CMK (cell line): ENCODE data around the gene CAPN3.

Experiments used
- DNase-seq: peaks from one replicate; pipeline ENCODE4 v3.0.0-alpha.2; 2010; ENCODE audit warnings: low read depth

Gene CAPN3

DNA sequence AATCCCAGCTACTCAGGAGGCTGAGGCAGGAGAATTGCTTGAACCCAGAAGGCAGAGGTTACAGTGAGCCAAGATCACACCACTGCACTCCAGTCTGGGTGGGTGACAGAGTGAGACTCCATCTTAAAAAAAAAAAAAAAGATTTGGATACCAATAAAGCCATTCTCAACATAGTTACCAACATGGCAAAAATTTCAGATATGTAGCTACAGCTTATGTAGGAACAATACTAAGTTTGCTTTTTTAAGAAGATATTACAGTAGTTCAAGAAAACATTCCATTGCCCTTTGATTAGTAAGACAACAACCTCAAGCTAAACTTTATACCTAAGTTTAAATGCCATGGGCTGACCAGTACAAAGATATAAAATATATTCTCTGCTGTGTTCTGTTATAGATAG is 97.2 kb downstream of the CAPN3 start:
- DNase-seq = no peak

GRCh38 chr15:42456971-42457370 is 97.7 kb downstream of the CAPN3 start:
- no peak for DNase-seq

DNA sequence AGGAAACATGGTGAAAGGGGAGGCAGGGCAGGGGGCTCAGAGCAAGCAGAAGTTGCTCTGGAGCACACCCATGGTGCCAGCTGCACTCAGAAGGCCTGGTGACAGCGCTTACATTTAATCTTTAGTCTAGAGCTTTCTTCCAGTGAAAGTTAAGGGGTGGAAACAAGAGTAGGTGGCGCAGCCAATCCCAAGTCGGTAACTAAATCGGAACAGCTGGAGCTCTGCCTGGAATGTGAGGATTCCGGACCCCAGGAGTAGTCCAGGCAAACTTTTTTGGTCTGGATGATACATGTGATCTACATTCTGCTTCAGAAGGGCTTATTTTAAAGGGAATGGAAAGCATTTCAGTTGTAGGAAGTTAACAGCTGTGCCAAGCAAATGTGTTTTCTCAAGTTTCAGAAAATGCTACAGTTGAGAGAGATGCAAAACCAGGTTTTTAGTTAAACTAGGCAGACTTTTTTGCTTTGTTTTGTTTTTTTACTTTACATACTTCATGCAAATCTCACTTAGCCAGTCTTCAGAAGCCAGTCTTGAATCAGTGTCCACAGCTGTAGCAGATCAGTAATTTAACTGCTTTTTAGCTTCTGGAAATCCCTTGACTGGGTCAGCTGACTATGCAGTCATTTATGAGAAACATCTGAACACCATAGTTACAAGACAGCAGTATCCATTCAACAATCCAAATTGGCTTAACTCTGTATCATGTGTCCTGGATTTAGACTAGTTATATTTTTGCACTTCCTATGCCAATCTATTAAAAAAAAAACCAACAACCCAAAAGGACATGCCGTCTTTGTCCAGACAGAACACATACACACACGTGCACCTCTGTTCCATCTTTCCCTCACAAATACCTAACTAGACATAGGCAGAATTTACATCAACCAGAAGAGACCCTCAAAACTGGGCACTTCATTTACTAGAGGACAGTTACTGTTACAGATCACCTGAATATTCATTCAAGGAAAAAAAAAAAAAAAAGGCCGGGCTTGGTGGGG is 98.4 kb downstream of the CAPN3 start:
- no peak for DNase-seq

- no peak for DNase-seq
Measured at GRCh38 chr15:42461261-42461660, 102.0 kb downstream of the CAPN3 start.
